Measurements from ENCODE around the gene L1CAM. TPM values are rescaled to one million over a fixed set of nuclear protein-coding genes. Genes with fewer than 3 reads are reported as not detected.

Gene L1CAM
- total RNA-seq, 1 experiment from 2014 or later, result 0.64 TPM

GRCh38 chrX:153878345-153878744 is 7.6 kb downstream of the L1CAM start:
- CTCF ChIA-PET, result no interaction called here
- Histone ChIP-seq H3K36me3 (ENCODE audit: insufficient read depth, low read length, poor library complexity, severe bottlenecking) (no peaks in the 10 kb centered on the region), H3K27ac (ENCODE audit: low read depth, low read length, poor library complexity, severe bottlenecking) (no peak overlapping the region), H3K4me1 (ENCODE audit: insufficient read depth, low read length, poor library complexity, severe bottlenecking) (no peaks in the 10 kb centered on the region), H3K4me3 (ENCODE audit: low read depth, low read length, poor library complexity, severe bottlenecking) (no peak overlapping the region), H3K27me3 (replicated peaks; ENCODE audit: insufficient read depth, low read depth, low read length, poor library complexity) (no peaks in the 10 kb centered on the region), H3K9me3 (ENCODE audit: low read depth, low read length, poor library complexity, severe bottlenecking) (no peaks in the 10 kb centered on the region)
- no peak for DNase-seq (ENCODE audit: low spot score)
- no TSS peak for BruUV-seq (replicated peaks)
- POLR2A ChIA-PET (ENCODE audit: low non-redundant PET), result no interaction called here
- intact Hi-C loops (cut with micrococcal nuclease; ENCODE audit: unreplicated experiment), result no loop called here
- TF ChIP-seq EZH2 (IDR thresholded peaks at IDR 0.05; ENCODE audit: borderline replicate concordance, low read depth, low read length, poor library complexity, severe bottlenecking) (no peak), CTCF (conservative IDR thresholded peaks at IDR 0.05; ENCODE audit: low read depth, low read length) (no peak)

- TF ChIP-seq CTCF (conservative IDR thresholded peaks at IDR 0.05; ENCODE audit: low read depth, low read length) (no peak), EZH2 (IDR thresholded peaks at IDR 0.05; ENCODE audit: borderline replicate concordance, low read depth, low read length, poor library complexity, severe bottlenecking) (no peak)
- no TSS peak for BruUV-seq (replicated peaks)
- H3K27me3 ChIP-seq (replicated peaks; ENCODE audit: insufficient read depth, low read depth, low read length, poor library complexity), result peaks cover 2% of the 10 kb centered on the region
- H3K36me3 ChIP-seq (ENCODE audit: insufficient read depth, low read length, poor library complexity, severe bottlenecking), result no peaks in the 10 kb centered on the region
- H3K9me3 ChIP-seq (ENCODE audit: low read depth, low read length, poor library complexity, severe bottlenecking), result no peaks in the 10 kb centered on the region
- no peak overlapping the region for H3K4me3 ChIP-seq (ENCODE audit: low read depth, low read length, poor library complexity, severe bottlenecking)
- no peaks in the 10 kb centered on the region for H3K4me1 ChIP-seq (ENCODE audit: insufficient read depth, low read length, poor library complexity, severe bottlenecking)
- POLR2A ChIA-PET (ENCODE audit: low non-redundant PET), result no interaction called here
- intact Hi-C loops (cut with micrococcal nuclease; ENCODE audit: unreplicated experiment), result no loop called here
- no peak overlapping the region for H3K27ac ChIP-seq (ENCODE audit: low read depth, low read length, poor library complexity, severe bottlenecking)
- CTCF ChIA-PET, result no interaction called here
- DNase-seq (ENCODE audit: low spot score), result no peak
These were observed 8.3 kb downstream of the L1CAM start for GRCh38 chrX:153877571-153878261.

GRCh38 chrX:153876112-153876491 is 9.9 kb downstream of the L1CAM start:
- no peak for DNase-seq (ENCODE audit: low spot score)
- Histone ChIP-seq H3K36me3 (ENCODE audit: insufficient read depth, low read length, poor library complexity, severe bottlenecking) (no peaks in the 10 kb centered on the region), H3K9me3 (ENCODE audit: low read depth, low read length, poor library complexity, severe bottlenecking) (no peaks in the 10 kb centered on the region), H3K4me3 (ENCODE audit: low read depth, low read length, poor library complexity, severe bottlenecking) (no peak overlapping the region), H3K4me1 (ENCODE audit: insufficient read depth, low read length, poor library complexity, severe bottlenecking) (no peaks in the 10 kb centered on the region), H3K27me3 (replicated peaks; ENCODE audit: insufficient read depth, low read depth, low read length, poor library complexity) (peaks cover 3% of the 10 kb centered on the region), H3K27ac (ENCODE audit: low read depth, low read length, poor library complexity, severe bottlenecking) (no peak overlapping the region)
- POLR2A ChIA-PET (ENCODE audit: low non-redundant PET), result no interaction called here
- CTCF ChIA-PET, result no interaction called here
- intact Hi-C loops (cut with micrococcal nuclease; ENCODE audit: unreplicated experiment), result no loop called here
- no TSS peak for BruUV-seq (replicated peaks)
- TF ChIP-seq EZH2 (IDR thresholded peaks at IDR 0.05; ENCODE audit: borderline replicate concordance, low read depth, low read length, poor library complexity, severe bottlenecking) (no peak), CTCF (conservative IDR thresholded peaks at IDR 0.05; ENCODE audit: low read depth, low read length) (no peak)

Data from A673 (cell line).